HG03521 (cell line): Measurements from ENCODE around the gene CHST11.

Source experiments
- ATAC-seq: cut with Tn5 transposase; IDR thresholded peaks from one replicate; pipeline ENCODE4 v1.9.1; 2021; ENCODE audit warnings: mild to moderate bottlenecking, moderate library complexity; ENCODE audit not compliant: unreplicated experiment

Gene CHST11

DNA sequence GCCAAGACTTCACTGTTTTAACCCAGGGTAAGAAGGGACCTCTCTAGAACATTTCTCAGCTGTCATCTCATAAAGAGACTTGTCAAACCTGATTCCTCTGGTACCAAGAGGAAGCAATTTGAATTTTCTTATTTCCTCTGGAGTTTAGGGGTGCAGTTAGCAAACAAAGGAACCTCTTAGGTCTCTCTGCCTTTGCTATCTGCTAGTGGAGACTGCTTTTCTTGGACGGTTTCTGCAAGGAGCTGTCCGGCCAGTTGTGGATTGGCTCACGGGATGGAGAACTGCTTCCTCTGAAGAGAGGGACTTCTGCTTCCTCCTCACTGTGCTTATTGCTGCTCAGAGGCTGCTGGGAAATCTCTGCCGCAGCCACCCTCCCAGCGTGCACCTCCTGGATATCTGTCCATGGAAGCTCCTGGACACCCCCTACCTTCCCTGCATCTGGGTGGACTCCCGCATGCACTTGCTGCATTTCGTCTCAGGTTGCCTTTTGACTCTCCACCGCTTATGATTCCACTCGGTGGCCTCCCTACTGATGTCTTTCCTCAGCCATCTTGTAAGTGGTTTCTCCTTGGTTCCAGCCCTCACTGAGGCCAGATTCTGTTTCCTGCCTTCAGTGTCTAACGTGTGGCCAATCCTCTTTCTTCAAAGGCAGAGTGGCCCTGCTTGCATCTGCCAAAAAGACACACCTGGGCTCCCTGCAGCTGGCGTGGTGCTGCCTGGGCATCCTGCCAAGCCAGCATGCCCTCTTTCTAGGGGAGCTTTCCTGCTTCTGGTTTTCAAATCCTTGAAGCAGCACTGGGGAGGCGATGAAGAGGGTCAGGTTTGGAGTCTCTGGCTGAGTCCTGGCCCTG, 187.3 kb downstream of the CHST11 start:
- ATAC-seq, result no peak

DNA sequence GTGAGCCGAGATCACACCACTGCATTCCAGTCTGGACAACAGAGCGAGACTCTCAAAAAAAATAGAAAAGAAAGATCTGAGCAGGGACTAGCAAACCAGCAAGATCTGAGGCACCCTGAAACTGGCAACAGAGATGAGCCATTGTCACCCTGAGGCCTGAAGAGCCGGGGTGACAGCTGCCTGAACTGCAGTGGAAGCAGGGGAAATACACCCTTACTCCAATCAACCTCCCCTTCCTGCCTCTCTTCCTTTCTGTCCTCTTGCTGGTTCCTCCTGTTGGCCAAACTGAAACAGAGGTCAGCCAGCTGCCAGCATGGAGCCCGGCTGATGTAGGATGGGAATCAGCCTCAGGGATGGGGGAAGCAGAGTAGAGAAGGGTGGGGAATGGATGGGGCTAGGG, 192.0 kb downstream of the CHST11 start:
- no peak for ATAC-seq

DNA sequence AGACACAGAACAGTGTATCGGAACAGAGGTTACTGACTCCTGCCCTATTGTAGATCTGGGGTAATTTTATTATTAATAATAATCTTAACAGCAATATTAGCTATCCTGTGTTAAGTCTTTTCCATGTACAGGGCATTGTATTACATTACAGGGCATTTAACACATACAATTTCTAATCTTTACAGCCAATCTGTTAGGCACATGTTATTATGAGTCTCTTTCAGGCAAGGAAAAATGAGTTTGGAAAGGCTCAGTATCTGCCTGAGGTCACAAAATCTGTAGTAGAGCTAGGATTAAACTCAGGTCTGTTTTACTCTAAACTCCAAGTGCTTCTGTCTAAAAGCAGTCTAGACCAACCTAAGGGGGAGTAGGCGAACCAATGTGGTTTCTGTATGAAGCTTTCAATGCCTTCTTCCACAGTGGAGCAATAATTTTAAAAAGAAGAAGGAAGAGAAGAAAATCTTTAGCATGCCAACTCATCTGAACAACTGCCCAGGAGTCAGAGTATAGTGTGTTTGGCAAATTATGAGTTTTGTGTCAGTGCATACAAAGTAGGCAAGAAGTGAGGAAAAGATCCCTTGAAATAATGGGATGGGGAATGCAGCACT, 192.6 kb downstream of the CHST11 start:
- ATAC-seq, result no peak

DNA sequence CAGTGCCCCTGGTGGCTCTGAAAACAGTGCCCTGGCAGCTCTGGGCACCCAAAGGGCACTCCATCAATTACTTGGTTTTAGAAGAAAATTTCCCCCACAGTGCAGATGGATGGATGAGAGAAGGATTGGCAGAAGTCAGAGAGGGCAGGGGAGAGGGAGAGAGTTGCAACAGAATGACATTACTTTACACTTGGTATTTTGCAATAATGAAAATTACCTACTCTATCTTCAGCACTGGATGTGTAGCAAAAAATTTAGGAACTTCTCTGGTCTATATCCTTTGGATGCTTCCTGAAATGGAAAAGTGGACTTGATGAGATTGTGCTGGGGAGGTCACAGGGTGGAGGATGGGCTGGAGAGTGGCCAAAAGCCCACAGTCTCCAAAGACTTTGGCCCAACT, 193.2 kb downstream of the CHST11 start:
- ATAC-seq, result no peak

DNA sequence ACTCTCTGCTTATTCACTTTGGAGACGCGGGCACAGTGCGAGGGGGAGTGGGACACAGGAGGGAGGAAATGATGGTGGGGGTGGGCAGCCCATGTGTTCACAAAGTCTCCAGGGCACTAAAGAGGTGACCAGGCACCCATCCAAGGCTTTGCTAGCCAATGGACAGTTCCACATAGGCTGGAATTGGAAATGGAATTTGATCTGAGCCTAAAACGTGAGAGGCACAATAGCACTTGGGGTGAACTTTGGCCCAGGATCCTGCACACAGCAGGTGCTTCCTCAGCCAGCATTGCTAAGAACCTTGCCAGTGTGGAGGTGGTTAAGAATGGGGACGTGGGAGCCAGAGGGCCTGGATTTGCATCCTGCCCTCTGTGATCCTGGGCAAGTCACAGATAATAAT, 193.8 kb downstream of the CHST11 start:
- no peak for ATAC-seq

DNA sequence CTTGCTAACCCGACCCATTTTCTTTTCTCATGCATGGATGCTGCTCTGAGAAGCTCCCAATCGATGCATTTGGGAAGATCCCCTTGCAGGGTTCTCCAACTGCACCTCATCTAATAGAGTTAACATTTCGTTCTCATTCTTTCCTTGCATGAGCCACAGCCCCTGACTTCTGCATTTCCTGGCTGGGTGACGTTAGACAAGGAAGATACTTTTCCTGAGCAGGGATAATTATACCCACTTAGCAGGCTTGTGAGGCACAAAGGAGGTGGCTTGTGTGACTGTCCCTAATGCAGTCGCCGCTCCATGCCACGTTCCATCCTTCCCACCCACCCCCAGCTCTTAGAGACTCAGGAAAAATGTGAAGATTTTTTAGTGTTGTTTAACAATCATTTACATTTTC, 195.1 kb downstream of the CHST11 start:
- no peak for ATAC-seq

DNA sequence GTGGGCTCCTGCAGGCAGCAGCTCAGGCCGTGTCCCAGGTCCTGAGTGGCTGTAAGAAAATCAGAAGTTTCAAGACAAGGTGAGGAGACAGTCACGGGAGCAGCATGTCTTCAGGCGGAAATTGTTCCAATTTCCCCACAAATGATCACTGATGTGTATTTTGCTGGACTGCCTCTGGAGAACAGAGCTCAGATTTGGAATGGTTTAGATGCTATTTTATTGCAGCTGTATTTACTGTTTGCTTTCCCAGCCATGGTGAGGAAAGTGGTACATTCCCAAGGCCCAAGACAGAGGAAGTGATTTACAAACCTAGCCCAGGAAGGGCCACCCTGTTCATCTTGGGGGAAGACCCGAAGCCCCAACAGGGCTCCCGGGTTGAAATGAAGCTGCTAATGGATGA, 195.6 kb downstream of the CHST11 start:
- ATAC-seq, result no peak

DNA sequence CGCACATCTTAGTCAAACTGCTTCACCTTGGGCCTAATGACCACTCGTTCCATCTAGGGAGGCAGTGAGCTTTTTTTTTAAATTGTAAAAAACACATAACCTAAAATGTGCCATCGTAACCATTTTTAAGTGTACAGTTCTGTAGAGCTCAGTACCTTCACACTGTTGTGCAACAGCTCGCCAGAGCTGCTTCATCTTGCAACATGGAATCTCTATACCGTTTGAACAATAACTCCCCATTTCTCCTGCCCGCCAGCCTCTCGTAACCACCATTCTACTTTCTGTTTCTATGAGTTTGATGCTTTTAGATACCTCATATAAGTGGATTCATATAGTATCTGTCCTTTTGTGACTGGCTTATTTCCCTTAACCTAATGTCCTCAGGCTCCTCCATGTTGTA, 196.2 kb downstream of the CHST11 start:
- ATAC-seq, result no peak

DNA sequence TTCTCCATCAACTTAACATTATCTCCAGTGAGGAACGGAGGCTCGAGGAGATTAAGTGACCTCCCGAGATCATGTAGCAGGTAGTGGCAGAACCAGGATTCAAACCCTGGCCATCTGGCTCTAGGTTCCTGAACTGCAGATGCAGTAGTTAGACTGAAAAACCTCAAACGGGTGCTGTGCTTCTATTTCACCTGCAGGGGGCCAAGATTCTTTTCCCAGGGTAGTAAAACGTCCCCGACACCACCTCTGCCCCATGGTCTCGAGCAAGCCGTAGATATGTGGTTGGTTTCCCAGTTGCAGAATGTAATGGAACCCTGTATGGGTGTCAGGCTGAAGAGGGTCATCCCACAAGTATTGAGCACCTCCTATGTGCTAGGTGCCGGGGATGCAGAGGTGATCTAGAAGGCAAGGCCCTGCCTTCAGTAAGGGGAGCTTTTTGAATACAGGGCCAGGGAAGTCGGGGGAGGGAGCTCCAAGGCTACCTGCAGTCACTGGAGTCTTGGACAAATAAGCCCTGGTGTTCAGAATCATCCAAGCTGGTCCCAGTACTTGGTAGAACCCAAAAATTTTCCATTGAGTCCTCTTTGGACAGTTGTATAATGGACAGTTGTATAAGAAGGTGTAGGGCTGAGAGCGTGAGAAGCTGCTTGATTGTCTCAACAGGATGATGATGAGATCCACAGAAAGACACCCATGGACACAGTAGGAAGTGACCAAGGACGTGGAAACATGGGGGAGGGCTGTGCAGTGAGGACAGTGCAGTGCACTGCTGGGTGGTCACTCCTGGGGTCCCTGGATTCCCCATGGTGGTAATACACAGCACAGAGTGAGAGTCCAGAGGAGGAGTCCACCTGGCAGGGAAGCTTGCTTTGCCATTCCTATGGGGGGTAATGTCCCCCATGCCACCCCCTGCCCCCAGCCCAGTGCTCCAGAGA, 197.2 kb downstream of the CHST11 start:
- ATAC-seq, result no peak

DNA sequence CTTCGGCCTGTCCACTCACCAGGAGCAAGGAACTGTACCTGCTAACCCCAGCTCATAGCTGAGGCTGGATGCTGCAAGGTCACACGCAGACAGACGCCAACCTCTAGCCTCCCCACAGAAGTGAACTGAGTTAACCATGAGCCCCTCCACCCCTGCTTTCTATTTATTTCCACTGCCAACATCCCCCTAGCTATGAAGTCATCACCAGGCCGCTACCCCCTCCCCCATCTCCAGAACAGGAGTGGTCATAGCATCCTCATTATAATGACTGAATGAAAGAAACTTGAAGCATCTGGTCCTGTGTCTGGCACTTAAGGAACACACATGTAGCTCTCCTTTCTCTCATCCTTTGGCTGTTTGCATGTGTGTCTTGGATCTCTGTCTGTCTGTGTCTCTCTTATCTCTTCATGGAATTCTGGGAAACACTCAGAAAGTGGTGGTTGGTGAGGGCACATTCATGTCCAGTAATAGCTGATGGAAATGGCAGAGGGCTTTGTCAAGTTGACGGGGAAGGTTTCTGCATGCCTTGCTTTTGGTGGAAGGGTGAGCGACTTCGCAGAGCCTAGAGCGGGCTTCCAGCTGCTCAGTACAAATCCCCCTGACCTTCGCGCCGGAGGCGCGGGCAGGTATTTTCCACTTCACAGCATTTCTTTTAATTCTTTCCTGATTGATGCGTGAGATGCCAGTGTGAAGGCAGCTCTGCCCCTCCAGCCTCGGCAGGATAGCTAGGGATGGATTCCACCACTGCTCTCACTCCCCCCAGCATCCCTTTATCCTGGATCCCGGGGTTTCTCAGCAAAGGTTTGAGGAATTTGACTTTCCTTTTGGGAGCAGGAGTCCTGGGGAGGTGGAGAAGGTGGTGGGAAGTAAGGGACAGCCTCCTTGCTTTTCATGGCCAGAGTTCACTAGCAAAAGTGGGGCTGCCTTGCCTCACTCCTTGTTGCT, 198.2 kb downstream of the CHST11 start:
- no peak for ATAC-seq

DNA sequence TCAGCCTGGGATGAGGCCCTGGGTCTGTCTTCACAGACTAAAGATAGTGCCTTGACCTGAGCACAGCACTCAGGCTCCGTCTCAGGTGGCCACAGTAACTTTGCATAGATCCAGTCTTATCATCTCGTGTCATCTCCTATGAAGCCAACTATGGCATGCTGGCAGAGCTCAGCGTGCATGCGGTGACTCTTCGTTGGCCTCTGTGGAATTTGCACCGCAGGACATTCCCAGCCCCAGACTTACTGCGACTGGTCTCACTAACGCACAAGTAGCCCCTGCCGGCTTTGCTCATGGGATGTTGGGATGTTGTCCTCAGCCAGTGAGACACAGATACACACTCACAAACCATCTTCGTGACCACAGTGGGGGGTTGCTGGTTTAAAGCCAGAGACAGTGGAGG, 199.6 kb downstream of the CHST11 start:
- no peak for ATAC-seq

DNA sequence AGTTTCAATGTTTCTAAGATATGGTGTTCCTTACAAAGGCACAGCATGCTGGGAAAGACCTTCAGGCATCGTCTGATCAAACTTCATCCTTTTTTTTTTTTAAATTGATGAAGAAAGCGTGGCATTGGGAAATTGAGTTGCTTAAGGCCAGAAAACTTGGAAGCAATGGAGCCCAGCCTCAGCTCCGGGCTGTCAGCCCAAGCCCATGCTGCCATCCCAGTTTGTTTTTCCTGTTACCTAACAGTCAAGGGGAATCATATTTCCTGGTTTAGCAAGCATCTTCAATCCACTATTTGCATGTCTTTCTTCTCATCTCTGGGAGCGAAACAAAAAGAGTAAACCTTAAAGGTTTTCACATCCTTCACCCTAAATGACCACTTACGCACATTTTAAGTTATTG, 200.2 kb downstream of the CHST11 start:
- ATAC-seq, result no peak

DNA sequence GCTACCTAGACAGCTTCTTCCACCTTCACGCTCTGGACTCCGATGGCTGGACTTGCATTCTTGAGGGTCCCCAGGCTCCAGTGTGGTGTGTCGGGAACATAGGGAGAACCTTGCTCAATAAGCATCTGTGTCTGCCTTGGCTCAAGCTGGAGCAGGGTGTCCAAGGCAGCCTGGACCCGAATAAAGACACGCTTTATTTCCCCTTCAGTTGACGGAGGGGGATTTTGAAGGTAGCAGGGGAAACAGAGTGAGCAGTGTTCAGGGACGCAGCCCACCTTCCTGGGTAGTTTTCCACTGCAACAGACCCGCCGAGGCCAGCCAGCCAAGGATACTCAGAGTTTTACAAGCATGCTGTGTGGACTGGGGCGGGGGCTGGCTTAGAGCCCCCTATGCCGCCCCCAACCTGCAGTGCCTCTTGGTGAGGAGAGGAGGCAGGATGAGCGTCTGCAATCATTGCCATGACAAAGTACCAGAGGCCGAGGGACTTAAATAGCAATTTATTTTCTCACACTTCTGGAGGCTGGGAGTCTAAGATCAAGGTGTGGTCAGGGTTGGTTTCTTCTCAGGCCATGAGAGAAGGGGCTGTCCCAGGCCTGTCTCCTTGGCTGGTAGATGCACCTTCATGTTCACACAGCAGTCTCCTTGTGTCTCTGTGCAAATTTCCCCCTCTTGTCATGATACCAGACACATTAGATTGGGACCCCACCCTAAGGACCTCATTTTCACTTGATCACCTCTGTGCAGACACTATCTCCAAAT, 201.2 kb downstream of the CHST11 start:
- ATAC-seq, result no peak

DNA sequence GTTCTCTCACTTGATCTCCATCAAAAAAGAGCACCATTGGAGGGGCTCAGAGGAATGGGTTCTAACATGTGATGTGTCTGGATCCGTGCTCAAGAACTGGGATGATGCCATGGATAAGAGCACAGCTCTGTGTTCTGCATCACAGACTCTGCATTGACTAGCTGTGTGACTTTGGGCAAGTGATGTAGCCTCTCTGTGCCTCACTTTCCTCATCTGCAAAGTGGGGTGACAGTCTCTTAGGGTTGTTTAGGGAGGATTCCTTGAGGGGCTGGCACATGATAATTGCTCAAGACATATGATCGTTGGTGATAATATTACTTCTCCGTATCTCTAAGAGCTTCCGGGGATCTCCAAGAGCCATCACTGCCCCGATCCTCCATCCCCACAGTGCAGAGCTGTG, 202.3 kb downstream of the CHST11 start:
- ATAC-seq, result no peak

DNA sequence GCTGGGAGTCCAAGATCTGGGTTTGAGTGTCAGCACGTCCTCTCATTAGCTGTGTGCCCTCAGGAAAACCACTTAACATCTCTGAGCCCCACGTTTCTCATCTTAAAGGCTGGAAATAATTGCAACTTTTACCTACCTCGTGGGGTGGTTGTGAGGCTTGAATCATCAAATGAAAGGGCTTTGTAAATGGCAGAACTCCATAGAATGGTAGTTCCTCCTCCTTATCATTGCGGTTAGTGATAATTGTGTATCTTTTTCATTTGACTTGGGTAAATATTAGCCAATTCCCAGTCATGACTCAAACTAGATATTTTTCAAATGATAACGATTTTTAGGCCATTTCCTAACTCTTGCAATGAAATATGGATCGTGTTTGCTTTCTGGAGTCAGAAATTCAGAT, 205.5 kb downstream of the CHST11 start:
- ATAC-seq, result no peak

DNA sequence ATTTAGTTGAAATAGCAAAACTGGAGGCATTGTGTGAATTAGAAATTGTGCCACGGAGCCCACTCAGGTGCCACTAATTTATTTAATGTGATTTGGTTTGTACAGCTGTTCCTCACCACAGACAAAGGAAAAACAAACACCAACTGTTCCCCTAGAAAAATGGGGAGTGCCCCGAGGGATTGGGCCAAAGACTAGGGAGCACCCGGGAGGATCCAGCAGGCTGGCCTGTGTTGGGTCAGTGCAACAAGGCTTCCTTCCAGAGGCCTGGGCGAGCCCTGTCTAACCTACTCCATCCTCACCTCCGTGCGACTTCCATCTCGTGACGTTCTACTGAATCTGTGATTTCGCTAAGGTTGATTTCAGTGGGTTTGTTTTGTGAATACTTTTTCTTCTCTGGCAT, 206.2 kb downstream of the CHST11 start:
- ATAC-seq, result no peak

DNA sequence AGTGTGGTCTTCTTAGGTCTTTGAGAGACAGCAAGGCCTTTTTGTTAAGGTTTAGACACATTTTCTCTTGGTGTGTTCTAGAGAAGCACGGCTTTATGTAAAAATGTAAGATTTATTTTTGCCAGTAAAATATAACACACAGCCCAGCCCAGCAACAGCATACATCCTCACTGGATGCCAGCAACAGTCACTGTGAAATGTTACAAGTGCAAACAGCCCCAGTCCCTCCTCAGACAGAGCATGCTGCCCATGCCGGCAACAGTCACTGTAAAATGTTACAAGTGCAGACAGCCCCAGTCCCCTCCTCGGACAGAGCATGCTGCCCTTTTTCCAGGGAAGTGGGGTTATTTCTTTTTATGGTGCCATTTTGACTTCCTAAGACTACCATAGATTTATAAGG, 207.6 kb downstream of the CHST11 start:
- ATAC-seq, result no peak

DNA sequence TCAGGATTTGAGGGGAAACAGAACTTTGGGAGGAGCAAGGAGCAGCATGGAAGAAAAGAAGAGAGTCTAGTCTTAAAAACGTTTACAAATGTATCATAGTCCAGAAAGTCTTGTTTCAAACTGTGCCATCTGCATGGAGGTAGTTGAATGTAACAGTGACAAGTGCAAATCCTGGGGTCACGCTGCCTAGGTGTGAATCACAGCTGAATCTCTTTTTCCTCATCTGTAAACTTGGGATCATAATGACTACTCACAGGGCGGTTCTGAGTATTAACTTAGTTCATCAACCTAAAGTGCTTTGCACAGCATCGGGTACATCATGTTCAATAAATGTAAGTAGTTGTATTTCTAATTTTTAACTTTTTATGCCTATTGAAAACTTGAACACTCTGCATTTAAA, 208.5 kb downstream of the CHST11 start:
- ATAC-seq, result no peak

DNA sequence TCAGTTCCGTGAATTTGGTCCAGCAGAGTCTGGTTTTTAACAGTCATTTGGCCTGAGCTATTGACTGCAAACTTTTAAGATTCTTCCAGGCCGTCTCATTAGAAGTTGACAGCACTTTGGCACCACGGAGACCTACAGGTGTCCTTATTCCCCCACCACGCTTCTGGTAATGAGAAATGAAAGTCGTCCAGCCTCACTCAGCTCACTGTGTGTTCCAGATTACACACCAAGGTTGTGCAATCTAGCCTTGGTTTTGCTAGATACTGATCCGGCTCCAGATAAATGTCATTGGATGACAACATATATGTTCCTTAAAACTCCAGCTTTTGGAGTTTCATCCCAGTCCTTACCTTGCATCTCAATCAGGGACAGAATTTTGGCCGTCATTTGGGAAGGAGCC, 210.4 kb downstream of the CHST11 start:
- ATAC-seq, result no peak

DNA sequence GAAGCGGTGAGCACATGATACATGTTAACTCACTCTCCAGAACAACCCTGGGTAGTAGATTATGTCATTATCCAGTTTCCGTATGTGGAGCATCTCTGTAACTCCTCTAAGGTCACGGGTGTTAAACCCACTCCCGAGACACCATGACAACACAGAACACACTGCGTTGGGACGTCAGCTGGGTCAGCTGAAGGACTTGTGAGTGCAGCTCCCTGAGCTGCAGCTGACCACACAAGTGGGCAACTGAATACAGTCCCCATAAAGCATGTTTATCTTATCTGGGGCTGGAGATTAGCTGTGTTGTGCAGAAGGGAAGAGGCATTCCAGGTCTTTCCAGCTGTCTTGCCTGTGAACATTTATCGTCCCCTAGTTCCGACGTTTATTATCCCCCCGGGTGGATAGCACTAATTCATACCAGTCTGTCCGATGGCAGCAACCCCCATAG, 211.5 kb downstream of the CHST11 start:
- no peak for ATAC-seq
